ENCODE results near the gene CORO2A. TPM values are rescaled to one million over a fixed set of nuclear protein-coding genes. Genes with fewer than 3 reads are reported as not detected.
A peak's percentile ranks its signal among the peaks of the same experiment; 100 is the strongest.

The CORO2A gene
- total RNA-seq, 1 experiment from 2014 or later: 1.3 TPM

DNA sequence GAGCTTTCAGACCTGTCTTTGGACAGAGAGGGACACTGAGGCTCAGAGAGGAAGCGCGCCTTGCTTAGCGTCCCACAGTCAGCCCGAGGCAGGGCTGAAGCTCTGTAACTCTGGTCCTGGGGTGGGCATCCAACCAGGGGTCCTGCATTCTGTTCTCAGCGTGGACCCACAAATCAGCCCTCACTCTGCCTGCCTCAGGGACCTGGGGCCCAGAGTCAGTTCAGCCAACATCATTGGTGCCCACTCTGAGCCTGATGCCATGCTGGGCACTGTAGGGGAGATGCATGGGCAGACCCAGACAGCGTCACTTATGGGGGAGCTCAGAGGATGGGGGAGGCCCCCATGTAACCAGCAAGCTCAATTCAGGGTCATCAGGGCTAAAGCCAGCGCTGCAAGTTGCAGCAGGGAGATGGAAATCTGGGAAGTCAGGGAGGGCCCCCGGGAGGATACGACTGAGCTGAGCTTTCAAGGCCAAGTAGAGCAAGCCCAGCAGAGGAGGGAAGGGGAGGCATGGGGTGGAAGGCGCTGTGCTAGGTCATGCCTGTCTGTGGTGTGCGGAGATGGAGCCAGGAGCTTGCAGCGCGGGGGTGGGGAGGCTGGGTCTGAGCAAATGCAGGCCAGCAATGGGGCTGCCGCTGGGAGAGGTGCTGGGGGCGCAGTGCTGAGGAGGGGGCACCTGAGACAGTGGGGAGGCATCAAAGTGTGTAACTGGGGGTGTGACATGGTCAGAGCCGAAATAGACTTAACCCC is 21.1 kb downstream of the CORO2A start:
- DNase-seq (ENCODE audit: low read depth): no peak

DNA sequence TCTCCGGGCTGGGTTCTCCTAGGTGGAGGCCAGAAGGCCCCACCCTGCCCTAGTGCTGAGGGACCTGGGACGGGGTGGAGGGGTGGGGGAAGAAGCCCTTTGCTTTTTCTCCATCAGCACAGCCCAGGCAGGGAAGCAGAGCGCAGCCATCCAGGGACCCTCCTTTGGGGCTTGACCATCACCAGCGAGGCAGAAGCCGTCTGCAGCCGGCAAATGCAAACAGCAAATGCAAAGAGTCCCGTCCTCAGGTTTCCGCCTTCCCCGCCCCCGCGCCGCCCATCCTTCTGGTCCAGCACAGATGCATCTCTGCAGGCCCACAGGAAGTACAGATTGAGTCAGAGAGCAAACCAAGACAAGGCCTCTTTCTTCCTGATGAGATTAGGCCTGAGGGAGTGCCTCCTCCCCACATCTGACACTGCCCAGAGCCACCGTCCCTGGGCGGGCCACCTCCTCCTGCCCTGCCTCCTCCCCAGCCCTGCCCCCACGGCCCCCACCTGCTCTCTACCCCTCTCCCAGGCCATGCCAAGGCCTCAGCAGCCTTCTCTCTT is 23.4 kb downstream of the CORO2A start:
- peak; percentile 86 for DNase-seq (ENCODE audit: low read depth)

DNA sequence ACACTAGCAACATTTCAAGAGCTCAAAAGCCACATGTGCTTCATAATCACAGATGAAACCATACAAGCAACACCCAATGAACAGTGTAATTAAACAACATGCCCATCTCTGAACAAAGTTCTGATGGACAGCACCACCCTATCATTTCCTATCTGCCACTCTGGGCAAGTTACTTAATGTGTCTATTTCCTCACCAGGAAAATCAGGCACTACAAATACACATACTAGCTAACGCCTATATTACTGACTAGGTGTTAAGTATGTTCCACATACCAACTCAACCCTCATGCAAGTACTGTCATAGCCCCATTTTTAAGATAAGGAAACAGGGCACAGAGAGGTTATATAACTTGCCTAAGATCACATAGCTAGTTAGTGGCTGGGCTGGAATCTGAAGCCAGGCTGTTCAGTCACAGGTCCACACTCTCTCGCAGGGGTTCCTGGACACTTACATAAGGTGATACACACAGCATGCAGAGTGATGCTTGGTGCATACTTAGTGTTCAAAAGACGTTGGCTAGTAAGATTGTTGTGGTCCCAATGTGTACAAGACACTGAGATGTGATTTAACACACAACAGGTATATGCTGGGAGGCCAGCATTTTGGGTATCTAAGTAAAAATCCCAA is 24.2 kb downstream of the CORO2A start:
- no peak for DNase-seq (ENCODE audit: low read depth)

DNA sequence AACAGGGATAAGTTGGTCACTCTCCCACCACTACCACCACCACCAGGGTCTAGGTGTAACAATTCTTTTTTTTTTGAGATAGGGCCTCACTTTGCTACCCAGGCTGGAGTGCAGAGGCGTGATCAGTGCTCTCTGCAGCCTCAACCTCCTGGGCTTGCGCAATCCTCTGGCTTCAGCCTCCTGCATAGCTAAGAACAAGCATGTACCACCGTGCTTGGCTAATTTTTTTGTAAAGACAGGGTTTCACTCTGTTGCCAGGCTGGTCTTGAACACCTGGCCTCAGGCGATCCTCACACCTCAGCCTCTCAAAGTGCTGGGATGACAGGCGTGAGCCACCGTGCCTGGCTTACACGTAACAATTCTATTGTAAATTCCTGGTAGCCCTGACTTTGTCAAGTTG is 27.5 kb downstream of the CORO2A start:
- no peak for DNase-seq (ENCODE audit: low read depth)

DNA sequence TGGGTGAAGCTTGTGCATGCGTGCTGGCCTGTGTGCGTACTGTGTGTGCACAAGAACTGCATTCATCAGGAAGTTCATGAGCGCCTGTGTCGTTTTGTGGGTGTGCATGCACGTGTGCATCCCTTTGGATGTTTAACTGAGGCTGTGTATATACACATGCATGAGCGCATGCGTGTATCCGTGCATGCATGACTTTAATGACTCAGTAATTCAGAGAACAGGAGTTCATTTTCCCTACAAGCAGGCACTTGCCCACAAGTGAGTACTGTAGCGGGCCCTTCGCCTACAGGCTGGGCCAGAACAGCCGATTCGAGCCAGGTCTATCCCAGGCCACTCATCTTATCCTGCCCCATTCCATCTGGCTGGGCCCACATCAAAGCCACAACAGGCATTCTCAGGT is 29.8 kb downstream of the CORO2A start:
- no peak for DNase-seq (ENCODE audit: low read depth)

DNA sequence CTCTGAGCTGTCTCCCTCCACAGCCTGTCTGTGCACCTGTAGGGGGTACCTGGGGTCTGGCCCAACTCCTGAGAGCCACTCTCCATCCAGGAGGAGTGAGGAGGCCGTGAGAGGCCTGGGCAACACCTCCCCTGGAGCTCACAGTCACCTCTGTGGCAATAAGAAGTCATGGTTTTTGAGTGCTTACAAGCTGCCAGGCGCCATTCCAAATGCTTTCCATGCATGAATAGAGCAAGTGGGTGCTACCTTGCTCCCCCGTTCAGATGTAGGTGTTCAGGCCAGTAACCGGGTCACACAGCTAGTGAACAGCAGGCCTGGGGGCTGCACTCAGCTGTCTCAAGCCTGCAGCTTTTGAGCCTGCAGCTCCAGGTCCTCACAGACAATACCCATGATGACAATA is 30.6 kb downstream of the CORO2A start:
- DNase-seq (ENCODE audit: low read depth): no peak

DNA sequence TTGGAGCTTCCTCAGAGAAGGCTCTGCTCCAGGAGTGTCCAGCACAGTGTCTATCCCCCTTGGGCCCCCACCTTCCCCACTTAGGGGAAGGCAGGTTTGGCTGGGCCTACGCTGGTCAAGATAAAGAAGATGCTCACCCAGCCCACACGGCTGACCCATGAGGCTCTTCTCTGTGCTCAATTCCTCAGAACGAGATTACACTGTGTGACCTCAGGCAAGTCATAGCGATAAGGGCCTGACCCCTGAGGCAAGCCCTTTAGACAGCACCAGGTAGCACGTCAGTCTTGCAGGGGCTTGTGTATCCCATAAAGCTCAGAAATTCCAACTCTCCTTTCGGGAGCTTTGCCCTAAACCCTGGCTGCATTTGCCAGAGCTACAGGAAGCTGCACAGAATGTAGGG is 32.6 kb downstream of the CORO2A start:
- no peak for DNase-seq (ENCODE audit: low read depth)

DNA sequence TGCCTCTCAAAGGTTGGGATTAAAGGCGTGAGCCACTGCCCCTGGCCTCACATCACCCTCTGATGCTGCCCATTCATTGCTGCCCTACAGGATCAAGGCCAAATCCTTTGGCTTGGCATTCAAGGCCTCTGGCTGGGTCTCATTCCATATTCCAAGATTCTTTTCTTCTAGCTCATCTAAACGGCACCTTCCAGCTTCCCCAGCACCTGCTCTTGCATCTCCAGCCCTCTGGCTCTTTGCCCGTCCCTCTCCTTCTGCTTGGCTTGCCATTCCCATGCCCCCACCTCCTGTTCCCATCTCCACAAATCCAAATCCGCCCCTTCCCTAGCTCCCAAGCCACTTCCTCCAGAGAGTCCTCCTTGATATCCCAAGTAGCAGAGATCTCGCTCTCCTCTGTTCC is 33.1 kb downstream of the CORO2A start:
- no peak for DNase-seq (ENCODE audit: low read depth)

DNA sequence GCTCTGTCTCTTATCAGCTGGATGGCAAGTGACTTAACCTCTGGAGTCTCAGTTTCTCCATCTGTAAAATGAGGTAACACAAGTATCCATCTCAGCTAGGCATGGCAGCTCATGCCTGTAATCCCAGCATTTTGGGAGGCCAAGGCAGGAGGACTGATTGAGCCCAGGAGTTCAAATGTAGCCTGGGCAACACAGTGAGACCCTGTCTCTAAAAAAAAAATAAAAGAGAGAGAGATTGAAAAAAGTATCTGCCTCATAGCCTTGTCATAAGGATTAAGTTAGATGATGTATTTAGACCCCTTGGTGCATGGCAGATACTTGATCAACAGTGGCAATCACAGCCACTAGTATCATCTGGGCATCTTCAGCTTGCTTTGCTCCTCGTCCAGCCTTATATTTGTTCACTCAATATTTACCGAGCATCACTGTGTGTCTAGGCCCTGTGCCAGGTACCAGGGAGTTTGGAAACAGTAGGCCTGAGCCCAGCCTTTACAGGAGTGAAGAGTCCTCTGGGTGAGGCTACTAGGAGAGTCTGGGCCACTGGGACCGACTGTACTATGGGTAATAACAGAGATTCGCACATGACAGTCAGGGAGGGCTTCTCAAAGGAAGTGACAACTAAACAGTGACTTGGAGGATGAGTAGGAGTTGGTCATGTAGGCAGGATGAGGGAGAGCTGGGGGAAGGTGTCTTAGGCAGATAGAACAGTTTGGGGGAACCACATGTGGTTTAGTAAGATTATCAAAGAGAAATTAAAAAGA is 34.2 kb downstream of the CORO2A start:
- DNase-seq (ENCODE audit: low read depth): no peak

DNA sequence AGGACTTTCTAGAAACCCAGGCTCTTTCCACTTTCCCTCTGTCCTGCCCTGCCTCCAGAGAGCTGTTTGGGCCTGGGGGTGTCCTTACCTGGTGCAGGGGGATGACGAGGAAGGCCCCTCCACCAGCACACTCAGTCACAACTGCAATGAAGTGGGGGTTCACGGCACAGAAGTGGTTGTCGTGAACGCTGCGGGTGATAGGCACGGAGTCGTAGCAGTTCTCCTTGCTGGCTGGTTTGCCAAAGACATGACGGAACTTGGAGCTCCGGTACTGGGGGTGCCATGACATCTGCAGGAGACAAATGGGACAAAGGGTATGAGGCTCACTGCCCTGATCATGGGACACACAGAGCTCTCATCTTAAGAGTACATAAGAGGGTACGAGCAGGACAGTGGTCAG is 35.1 kb downstream of the CORO2A start:
- DNase-seq (ENCODE audit: low read depth): no peak

DNA sequence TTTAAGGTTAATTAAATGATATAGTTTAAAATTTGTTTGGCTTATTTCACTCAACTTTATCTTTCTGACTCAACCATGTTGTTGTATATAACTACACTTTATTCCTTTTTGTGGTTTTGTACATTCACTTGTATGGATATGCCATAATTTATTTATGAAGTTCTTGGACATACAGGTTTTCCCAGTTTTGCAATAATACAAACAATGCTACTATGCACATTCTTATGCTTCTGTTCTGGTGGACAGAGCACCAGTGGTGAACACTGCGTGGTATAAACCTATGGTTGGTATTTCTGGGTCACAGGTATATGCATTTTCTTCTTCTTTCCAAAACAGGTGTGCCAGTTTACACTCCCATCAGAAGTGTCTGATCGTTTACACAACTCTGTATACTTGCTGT is 37.8 kb downstream of the CORO2A start:
- no peak for DNase-seq (ENCODE audit: low read depth)

DNA sequence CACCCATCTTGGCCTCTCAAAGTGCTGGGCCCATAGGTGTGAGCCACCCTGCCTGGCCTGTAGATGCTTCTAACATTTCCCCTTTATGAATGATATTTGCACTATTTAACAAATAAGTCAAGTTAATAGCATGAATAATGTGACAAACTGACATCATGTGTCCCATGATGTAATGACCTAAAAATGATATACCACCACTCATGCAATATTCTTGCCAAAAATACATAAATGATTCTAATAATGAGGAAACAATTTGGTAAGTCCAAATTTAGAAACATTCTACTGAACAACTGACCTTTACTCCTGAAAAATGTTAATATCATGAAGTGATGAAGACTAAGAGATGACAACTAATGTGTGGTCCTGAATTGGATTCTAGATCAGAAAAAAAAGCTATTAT is 39.9 kb downstream of the CORO2A start:
- DNase-seq (ENCODE audit: low read depth): no peak

DNA sequence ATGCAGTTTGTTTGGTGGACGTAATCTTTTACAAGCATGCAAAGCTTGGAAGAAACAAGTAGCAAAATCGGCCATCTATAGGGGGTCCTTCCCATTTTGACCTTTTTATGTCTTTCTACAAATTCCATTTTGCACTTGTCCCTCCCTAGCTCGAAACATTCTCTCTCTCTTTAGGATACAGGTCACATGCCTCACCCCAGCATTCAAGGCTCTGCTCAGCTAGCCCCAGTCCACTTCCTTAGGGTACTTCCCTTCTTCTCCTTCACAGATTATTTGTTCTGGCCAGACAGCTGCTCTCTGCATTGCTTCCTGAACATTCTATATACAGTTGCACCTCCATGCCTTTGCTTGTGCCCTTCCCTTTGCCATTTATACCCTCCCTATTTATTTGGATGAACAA is 41.7 kb downstream of the CORO2A start:
- DNase-seq (ENCODE audit: low read depth): no peak

DNA sequence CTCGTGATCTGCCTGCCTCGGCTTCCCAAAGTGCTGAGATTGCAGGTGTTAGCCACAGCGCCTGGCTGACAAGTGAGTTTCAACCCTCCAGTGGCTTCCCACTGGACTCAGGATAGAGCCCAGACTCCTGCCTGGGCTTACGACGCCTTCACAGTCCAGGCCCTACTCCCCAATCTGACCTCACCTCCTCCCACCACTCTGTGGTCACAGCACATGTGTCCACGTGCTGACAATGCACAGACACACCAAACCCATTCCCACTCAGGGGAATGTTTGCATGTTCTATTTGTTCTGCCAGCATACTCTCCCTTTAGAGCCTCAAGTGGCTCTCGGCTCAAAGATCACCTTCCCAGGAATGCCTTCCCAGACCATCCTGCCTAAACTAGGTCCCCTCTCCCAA is 42.3 kb downstream of the CORO2A start:
- no peak for DNase-seq (ENCODE audit: low read depth)

DNA sequence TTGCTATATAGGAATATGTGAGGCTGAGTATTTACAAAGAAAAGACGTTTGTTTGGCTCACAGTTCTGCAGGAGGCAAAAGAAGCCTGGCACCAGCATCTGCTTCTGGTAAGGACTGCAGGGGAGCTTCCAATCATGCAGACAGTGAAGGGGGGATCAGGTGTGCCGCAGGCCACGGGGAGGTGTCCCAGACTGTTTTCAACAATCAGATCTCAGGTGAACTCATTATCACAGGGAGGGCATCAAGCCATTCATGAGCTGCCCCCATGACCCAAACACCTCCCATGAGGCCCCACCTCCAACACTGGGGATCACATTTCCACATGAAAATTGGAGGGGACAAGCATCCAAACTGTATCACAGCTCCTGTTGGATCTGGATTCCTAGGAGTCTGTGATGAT is 43.0 kb downstream of the CORO2A start:
- DNase-seq (ENCODE audit: low read depth): no peak

DNA sequence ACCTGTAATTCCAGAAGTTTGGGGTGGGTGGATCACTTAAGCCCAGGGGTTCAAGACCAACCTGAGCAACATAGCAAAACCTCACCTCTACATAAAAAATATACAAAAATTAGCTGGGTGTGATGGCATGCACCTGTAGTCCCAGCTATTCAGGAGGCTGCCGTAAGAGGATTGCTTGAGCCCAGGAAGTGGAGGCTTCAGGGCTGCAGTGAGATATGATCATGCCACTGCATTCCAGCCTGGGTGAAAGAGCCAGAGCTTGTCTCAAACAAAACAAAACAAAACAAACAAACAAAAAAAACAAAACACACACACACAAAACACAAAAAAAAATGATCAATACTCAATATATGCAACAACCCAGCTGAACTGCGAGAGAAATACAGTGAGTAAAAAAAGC is 44.0 kb downstream of the CORO2A start:
- DNase-seq (ENCODE audit: low read depth): no peak

DNA sequence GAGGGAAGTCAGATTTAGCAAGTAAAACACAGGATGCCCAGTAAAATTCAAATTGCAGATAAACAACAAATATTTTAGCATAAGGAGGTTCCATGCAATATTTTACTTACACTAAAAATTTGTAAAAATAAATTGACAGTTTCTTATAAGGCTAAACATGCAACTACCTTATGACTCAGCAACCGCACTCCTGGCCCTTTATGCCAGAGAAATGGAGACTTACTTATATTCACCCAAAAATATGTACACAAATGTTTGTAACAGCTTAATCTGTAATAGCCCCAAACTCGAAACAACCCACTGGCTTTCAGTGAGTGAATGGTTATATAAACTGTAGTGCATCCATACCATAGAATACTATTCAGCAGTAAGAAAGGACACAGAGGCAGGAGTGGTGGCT is 44.9 kb downstream of the CORO2A start:
- peak; percentile 10 for DNase-seq (ENCODE audit: low read depth)

DNA sequence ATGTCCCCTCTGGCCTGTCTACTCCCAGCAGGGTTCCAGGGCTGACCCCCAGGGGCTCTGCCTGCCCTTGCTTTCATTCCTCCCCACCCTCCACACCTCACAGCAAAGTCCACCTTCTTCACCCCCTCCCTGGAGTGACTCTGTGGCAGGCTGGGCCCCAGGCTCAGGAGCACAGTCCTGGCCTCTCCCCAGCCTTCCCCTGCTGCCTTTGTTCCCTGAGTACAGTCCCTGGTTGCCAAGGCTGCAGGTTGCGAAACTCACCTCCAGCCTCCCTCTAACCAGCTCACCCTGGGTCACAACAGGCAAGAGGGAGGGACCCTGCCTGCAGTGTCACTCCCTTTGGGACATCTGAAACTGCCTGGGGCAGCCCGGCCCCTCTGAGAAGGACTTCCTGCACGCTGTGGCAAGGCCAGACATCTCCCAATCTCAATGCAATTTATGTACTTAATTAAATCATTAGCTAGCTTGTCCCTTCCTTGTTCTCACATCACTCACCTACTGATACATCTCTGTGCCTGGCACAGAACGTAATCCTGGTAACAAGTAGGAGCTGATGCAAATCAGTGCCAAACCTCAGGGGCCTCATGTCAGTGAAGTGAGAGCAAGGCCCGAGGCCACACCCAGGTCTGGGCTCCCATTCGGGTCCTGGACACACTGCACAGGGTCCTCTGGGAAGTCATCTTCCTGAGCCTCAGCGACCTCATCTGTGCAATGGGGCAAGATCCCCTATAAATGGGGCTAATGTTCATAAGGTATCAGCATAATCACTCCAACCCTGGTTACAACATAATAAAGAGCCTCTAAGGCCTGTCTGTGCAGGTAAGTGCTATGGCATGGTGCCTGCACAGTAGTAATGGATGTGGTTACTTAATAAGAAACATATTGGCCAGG is 46.1 kb downstream of the CORO2A start:
- DNase-seq (ENCODE audit: low read depth): peak; percentile 48

DNA sequence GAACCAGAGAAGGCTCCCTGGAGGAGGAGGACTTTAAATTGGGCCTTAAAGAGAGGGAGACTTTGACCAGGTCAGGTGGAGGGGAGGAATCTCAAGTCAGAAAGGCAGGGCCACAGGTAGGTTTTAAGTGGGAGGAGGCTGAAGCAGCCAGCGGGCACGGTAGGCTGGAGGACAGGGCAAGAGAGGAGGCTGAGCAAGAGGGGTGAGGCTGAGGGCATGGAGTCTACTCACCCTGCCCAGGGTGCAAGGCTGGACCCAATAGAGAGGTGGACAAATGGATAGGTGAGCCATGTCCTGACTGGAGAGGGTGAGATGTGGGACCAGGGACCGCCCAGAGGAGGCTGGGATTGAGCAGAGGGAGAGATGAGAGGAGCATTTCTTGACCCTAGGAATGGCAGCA is 47.8 kb downstream of the CORO2A start:
- no peak for DNase-seq (ENCODE audit: low read depth)

DNA sequence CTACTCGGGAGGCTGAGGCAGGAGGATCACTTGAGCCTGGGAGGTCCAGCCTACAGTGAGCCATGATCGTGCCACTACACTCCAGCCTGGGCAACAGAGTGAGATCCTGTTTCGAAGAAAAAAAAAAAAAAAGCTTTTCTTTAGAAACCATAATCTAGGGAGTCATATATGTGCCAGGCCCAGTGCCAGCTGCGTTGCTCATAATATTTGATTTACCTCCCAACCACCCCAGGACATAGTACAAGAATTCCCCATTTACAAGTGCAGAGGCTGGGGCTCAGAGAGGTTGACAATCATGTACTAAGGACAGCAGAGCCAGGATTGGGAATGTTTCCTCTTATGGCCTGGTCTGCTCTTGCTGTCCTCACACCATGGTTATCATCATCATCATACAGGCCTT is 48.4 kb downstream of the CORO2A start:
- no peak for DNase-seq (ENCODE audit: low read depth)

DNA sequence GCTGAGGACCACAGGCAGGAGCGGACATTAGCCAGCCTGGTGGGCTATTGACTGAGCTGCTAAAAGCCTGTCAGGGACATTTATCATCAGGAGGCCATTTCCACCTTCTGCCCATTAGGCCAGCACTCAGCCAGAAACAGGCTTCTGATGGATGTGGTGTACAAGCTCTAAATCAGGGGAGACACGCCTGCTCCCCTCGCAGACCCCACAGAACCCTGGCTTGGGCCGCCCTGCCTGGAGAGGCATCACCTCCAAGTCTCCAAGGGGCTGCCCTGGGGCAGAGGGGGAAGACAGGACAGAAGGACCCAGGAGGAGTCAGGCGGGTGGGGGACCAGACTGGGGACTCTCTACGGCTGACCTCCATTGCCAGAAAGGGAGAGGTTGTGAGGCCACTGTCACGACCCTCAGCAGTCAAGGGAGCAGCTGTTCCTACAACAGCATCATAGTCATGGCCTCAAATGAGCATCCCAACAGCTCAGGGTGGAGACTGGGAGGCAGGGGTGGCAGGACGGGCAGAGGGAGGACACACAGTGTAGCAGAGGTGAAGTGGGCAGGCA is 49.4 kb downstream of the CORO2A start:
- DNase-seq (ENCODE audit: low read depth): no peak

All from RPMI7951 (cell line).